ENCODE data around the gene S1PR3.

- TF ChIP-seq TAF1 (conservative IDR thresholded peaks at IDR 0.05), result no peak
- TF ChIP-seq CTCF (IDR thresholded peaks at IDR 0.05; ENCODE audit: low read depth, low read length, missing input control), result no peak
- TF ChIP-seq, protein P1, sequence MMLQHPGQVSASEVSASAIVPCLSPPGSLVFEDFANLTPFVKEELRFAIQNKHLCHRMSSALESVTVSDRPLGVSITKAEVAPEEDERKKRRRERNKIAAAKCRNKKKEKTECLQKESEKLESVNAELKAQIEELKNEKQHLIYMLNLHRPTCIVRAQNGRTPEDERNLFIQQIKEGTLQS (IDR thresholded peaks at IDR 0.05), result no peak
- no peak for TF ChIP-seq YY1 (IDR thresholded peaks at IDR 0.05)
- no peak for TF ChIP-seq FOXA2 (IDR thresholded peaks at IDR 0.05)
- TF ChIP-seq, protein P2, sequence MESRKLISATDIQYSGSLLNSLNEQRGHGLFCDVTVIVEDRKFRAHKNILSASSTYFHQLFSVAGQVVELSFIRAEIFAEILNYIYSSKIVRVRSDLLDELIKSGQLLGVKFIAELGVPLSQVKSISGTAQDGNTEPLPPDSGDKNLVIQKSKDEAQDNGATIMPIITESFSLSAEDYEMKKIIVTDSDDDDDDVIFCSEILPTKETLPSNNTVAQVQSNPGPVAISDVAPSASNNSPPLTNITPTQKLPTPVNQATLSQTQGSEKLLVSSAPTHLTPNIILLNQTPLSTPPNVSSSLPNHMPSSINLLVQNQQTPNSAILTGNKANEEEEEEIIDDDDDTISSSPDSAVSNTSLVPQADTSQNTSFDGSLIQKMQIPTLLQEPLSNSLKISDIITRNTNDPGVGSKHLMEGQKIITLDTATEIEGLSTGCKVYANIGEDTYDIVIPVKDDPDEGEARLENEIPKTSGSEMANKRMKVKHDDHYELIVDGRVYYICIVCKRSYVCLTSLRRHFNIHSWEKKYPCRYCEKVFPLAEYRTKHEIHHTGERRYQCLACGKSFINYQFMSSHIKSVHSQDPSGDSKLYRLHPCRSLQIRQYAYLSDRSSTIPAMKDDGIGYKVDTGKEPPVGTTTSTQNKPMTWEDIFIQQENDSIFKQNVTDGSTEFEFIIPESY (IDR thresholded peaks at IDR 0.05), result no peak
- no peak for TF ChIP-seq REST (IDR thresholded peaks at IDR 0.05)
Observed at GRCh38 chr9:88971131-88971960, 19.9 kb upstream of the S1PR3 start.
